Fibroblast of pulmonary artery (primary cell): ENCODE measurements around the gene SLC17A7.

Experiments used
- DNase-seq: peaks from one replicate; pipeline ENCODE4 v3.0.0-alpha.2; 2010; ENCODE audit warnings: low read depth
- H3K4me3 ChIP-seq: replicated peaks from 2 replicates; pipeline ENCODE4 v1.5.1; 2011; ENCODE audit warnings: low read depth, mild to moderate bottlenecking, control low read depth, low read length, moderate library complexity
- CTCF ChIP-seq: IDR thresholded peaks from 2 replicates; pipeline ENCODE4 v1.5.1; 2011; ENCODE audit warnings: mild to moderate bottlenecking, control low read depth, low read length, inconsistent platforms; ENCODE audit errors: missing control alignments

The SLC17A7 gene

GRCh38 chr19:49420227-49420626 lies 21.1 kb downstream of the SLC17A7 start:
- no peak for TF ChIP-seq CTCF
- no peak for DNase-seq
- H3K4me3 ChIP-seq = no peak overlapping the region

GRCh38 chr19:49419173-49419572 lies 22.2 kb downstream of the SLC17A7 start:
- DNase-seq = no peak
- no peak overlapping the region for H3K4me3 ChIP-seq
- no peak for TF ChIP-seq CTCF

- no peak for TF ChIP-seq CTCF
- no peak overlapping the region for H3K4me3 ChIP-seq
- no peak for DNase-seq
Observed at GRCh38 chr19:49418511-49418910, 22.8 kb downstream of the SLC17A7 start.

GRCh38 chr19:49417088-49417487 lies 24.2 kb downstream of the SLC17A7 start:
- no peak for TF ChIP-seq CTCF
- DNase-seq = no peak
- no peak overlapping the region for H3K4me3 ChIP-seq

- no peak for TF ChIP-seq CTCF
- no peak overlapping the region for H3K4me3 ChIP-seq
- DNase-seq = no peak
Observed at GRCh38 chr19:49415810-49416200, 25.5 kb downstream of the SLC17A7 start.

GRCh38 chr19:49415102-49415809 lies 26.1 kb downstream of the SLC17A7 start:
- DNase-seq = peak; percentile 31
- no peak for TF ChIP-seq CTCF
- H3K4me3 ChIP-seq = no peak overlapping the region

- H3K4me3 ChIP-seq = no peak overlapping the region
- DNase-seq = no peak
- no peak for TF ChIP-seq CTCF
Observed at GRCh38 chr19:49414256-49414655, 27.1 kb downstream of the SLC17A7 start.
